22Rv1 (cell line): ENCODE results near the gene AKNA.

Experiments used
- ZFX ChIP-seq: fragments of 450-650 bp; IDR thresholded peaks from 2 replicates; pipeline ENCODE4 v1.6.1; 2017; ENCODE audit warnings: antibody characterized with exemption, borderline replicate concordance
- TF ChIP-seq, protein P1 (sequence below): fragments of 450-650 bp; IDR thresholded peaks from 2 replicates; pipeline ENCODE4 v1.5.1; 2017; ENCODE audit warnings: mild to moderate bottlenecking

DNA sequence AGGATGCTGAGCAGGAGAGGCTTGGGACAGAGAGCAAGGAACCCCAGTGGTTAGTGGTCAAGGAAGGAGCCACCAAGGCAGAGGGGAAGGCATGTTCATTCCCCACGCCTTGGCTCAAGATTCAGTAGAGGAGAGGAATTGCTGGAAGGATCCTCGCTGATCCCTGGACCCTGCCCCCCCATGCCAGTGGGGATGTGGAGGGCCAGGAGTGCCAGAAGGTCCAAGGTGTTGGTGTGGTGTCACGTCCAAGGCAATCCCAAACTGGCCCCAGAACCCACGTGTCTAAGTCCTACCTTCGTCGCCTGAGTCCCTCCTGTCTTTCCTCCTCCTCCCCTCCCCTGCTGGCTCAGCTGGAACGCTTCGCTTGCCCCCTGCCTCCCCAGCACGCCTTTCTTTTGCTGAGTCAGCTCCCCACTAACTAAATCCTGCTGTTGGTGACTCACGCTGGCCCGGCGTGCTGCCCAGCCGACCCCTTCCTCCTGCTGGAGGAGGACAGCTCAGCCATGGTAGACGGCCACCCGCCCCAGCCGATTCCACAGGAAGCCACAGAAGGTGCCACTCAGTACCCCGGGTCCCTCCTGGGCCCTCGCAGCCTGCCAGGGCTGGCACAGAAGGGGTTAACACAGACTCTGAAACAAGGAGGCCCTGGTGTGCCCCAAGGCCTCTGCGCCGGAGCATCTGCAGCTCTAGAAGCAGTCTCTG lies 102.5 kb downstream of the AKNA start:
- TF ChIP-seq, protein P1, sequence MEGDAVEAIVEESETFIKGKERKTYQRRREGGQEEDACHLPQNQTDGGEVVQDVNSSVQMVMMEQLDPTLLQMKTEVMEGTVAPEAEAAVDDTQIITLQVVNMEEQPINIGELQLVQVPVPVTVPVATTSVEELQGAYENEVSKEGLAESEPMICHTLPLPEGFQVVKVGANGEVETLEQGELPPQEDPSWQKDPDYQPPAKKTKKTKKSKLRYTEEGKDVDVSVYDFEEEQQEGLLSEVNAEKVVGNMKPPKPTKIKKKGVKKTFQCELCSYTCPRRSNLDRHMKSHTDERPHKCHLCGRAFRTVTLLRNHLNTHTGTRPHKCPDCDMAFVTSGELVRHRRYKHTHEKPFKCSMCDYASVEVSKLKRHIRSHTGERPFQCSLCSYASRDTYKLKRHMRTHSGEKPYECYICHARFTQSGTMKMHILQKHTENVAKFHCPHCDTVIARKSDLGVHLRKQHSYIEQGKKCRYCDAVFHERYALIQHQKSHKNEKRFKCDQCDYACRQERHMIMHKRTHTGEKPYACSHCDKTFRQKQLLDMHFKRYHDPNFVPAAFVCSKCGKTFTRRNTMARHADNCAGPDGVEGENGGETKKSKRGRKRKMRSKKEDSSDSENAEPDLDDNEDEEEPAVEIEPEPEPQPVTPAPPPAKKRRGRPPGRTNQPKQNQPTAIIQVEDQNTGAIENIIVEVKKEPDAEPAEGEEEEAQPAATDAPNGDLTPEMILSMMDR = no peak
- no peak for TF ChIP-seq ZFX
